RWPE2 (cell line): ENCODE results near the gene E2F1.

Experiments
- ATAC-seq: fragments of 200-7000 bp; cut with Tn5 transposase; 3 replicates; pipeline ENCODE4 v1.9.1; 2021; ENCODE audit warnings: low read depth
- DNase-seq: peaks from one replicate; pipeline ENCODE4 v3.0.0-alpha.2; 2020; ENCODE audit warnings: low spot score
- H3K27ac ChIP-seq: fragments of 450-650 bp; 2 replicates; pipeline ENCODE4 v1.5.1; 2017; ENCODE audit warnings: mild to moderate bottlenecking; ENCODE audit not compliant: poor library complexity, severe bottlenecking
- H3K27me3 ChIP-seq: fragments of 250-450 bp; sonication (Bioruptor Pico); 2 replicates; pipeline ENCODE4 v1.5.1; 2021; ENCODE audit warnings: mild to moderate bottlenecking, moderate library complexity; ENCODE audit not compliant: insufficient read depth, poor library complexity, severe bottlenecking
- H3K36me3 ChIP-seq: fragments of 250-450 bp; sonication (Bioruptor Pico); 2 replicates; pipeline ENCODE4 v1.5.1; 2020; ENCODE audit warnings: low read depth, mild to moderate bottlenecking, moderate library complexity
- H3K4me1 ChIP-seq: fragments of 250-450 bp; sonication (Bioruptor Pico); 2 replicates; pipeline ENCODE4 v1.5.1; 2021; ENCODE audit warnings: mild to moderate bottlenecking, moderate library complexity; ENCODE audit not compliant: insufficient read depth, poor library complexity, severe bottlenecking
- H3K4me3 ChIP-seq: fragments of 250-450 bp; sonication (Bioruptor Pico); 2 replicates; pipeline ENCODE4 v1.5.1; 2021; ENCODE audit warnings: mild to moderate bottlenecking, moderate library complexity; ENCODE audit not compliant: severe bottlenecking
- H3K9me3 ChIP-seq: fragments of 250-450 bp; sonication (Bioruptor Pico); 2 replicates; pipeline ENCODE4 v1.5.1; 2021; ENCODE audit warnings: mild to moderate bottlenecking, moderate library complexity; ENCODE audit not compliant: severe bottlenecking
- TF ChIP-seq, protein P1 (sequence below): fragments of 450-650 bp; IDR thresholded peaks from one replicate; pipeline ENCODE4 v1.5.1; 2017; ENCODE audit warnings: mild to moderate bottlenecking, moderate library complexity; ENCODE audit not compliant: poor library complexity, severe bottlenecking

E2F1 gene

DNA sequence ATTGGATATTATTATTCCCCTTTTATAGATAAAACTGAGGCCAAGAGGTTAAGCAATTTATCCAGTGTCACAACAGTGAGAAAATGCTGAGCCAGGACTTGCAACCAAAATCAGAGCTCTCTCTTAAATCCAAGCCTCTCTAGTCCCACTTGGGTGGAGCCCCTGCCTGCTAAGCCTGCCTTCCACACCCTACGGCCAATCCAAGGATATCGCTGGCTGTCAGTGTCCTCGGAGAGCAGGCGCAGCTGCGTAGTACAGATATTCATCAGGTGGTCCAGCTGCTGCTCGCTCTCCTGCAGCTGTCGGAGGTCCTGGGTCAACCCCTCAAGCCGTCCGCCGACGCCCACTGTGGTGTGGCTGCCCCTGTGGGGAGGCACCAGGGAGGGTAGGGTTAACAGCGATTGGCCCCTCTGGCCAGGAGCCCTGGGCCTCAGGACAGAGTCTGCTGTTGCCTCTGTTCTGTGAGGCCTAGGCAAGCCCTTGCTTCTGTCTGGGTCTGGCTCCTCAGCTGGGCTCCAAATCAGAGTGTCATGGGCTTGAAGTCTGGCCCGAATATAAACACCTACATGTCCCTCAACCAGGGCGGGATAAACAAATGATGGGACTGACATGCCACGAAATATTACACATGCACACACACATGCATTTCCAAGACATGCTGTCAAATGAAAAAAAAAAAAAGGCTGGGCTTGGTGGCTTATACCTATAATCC, 8.0 kb downstream of the E2F1 start:
- no peaks in the 10 kb centered on the region for H3K27me3 ChIP-seq
- TF ChIP-seq, protein P1, sequence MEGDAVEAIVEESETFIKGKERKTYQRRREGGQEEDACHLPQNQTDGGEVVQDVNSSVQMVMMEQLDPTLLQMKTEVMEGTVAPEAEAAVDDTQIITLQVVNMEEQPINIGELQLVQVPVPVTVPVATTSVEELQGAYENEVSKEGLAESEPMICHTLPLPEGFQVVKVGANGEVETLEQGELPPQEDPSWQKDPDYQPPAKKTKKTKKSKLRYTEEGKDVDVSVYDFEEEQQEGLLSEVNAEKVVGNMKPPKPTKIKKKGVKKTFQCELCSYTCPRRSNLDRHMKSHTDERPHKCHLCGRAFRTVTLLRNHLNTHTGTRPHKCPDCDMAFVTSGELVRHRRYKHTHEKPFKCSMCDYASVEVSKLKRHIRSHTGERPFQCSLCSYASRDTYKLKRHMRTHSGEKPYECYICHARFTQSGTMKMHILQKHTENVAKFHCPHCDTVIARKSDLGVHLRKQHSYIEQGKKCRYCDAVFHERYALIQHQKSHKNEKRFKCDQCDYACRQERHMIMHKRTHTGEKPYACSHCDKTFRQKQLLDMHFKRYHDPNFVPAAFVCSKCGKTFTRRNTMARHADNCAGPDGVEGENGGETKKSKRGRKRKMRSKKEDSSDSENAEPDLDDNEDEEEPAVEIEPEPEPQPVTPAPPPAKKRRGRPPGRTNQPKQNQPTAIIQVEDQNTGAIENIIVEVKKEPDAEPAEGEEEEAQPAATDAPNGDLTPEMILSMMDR, result no peak
- H3K4me3 ChIP-seq, result no peak overlapping the region
- no peaks in the 10 kb centered on the region for H3K4me1 ChIP-seq
- H3K27ac ChIP-seq, result no peak overlapping the region
- peaks cover 58% of the 10 kb centered on the region for H3K36me3 ChIP-seq
- peak; percentile 82 for DNase-seq
- no peaks in the 10 kb centered on the region for H3K9me3 ChIP-seq
- no peak for ATAC-seq

DNA sequence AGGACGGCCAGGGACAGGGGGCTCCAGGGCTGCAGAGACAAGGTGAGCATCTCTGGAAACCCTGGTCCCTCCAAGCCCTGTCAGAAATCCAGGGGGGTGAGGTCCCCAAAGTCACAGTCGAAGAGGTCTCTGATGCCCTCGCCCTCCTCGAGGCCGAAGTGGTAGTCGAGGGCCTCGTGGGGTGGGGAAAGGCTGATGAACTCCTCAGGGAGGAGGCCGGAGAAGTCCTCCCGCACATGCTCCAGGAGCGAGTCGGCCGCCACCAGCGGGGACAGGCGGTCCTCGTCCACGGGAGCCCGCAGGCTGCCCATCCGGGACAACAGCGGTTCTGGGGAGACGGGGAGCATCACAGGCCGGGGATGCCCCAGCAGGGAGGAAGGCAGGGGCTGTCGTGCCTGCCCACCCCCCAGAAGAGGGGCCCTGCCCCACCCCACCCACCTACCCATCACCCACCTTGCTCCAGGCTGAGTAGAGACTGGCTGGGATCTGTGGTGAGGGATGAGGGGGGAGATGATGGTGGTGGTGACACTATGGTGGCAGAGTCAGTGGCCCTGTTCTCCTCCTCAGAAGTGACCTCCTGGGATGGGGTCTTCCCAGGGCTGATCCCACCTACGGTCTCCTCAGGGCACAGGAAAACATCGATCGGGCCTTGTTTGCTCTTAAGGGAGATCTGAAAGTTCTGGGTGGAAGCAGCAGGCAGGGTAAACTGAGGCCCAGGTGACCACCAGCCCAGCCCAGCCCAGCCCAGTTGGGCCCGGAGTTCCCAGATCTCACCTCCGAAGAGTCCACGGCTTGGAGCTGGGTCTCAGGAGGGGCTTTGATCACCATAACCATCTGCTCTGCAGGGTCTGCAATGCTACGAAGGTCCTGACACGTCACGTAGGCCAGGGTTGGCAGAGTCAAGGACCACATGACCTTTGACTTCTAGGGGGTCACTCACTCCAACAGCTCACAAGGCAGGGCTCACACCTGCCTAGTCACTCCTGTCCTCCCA, 9.2 kb downstream of the E2F1 start:
- Histone ChIP-seq H3K4me1 (no peaks in the 10 kb centered on the region), H3K36me3 (peaks cover 50% of the 10 kb centered on the region), H3K9me3 (no peaks in the 10 kb centered on the region), H3K4me3 (no peak overlapping the region), H3K27ac (no peak overlapping the region), H3K27me3 (no peaks in the 10 kb centered on the region)
- TF ChIP-seq, protein P1, result no peak
- DNase-seq (peak; percentile 89), ATAC-seq (no peak)

DNA sequence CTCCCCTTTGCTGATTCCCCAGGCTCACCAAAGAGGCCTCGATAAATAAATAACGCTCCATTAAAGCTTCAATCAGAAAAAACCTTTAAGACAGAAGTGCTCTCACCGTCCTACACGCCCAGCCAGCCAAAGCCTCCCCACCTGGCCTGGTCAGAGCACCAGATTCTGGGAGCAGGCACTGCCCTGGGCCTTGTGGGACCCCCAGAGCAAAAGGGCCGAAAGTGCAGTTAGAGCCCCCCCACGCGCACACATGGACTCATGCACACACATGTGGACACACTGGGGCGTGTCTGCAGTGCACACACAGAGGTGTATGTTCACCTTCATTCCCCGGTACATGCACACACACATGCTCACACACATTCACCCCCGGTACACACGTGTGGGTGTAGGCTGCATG, 10.1 kb downstream of the E2F1 start:
- H3K4me1 ChIP-seq, result no peaks in the 10 kb centered on the region
- H3K36me3 ChIP-seq, result peaks cover 48% of the 10 kb centered on the region
- H3K4me3 ChIP-seq, result no peak overlapping the region
- DNase-seq (peak; percentile 83), ATAC-seq (no peak)
- H3K9me3 ChIP-seq, result no peaks in the 10 kb centered on the region
- no peak overlapping the region for H3K27ac ChIP-seq
- TF ChIP-seq, protein P1, result no peak
- no peaks in the 10 kb centered on the region for H3K27me3 ChIP-seq

DNA sequence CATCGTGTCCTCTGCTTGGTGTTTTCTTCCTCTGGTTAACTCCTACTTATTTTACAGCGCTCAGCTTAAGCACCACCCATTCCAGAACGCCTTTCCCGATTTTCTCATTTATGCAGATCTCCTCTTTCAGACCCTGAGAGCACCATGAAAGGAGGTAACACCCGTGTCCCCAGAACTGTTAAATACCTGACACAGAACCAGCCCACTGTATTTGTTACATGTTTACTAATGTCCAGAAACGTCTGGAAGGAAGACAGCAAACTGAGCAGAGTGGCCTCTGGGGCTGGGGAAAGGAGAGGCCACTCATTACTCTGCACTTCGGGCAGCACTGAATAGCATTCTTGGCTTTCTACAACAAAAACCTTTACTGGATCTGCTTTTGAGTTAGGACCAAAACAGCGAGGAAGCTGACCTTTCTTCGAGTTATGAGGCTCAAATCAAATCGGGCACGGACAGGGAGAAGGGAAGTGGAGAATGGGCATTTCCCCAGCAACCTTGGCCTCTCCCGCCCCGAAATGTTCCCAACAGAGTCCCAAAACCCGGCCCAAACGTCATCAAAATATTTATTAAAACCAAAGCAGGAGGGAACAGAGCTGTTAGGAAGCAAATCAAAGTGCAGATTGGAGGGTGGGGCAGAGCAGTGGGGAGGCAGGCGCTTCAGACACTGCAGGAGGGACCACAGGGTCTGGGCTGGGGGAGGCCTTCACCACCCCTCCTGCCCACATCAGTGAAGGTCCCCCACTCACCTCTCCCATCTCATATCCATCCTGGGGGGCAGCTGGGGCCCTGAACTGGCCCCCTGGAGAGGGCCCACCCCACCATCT, 10.8 kb downstream of the E2F1 start:
- Histone ChIP-seq H3K27ac (peak overlapping the region; percentile 39), H3K9me3 (no peaks in the 10 kb centered on the region), H3K27me3 (no peaks in the 10 kb centered on the region), H3K4me3 (no peak overlapping the region), H3K36me3 (peaks cover 40% of the 10 kb centered on the region), H3K4me1 (no peaks in the 10 kb centered on the region)
- TF ChIP-seq, protein P1, result no peak
- ATAC-seq (no peak), DNase-seq (peak; percentile 62)
